MM.1S (cell line): ENCODE data around the gene ANKRD29.

Experiments
- CTCF ChIP-seq: fragments of 300-600 bp; sonication (generic); IDR thresholded peaks from 2 replicates; pipeline ENCODE4 v1.5.1; 2016; ENCODE audit warnings: antibody characterized with exemption, low read length, mixed read lengths
- EZH2 ChIP-seq: fragments of 300-600 bp; sonication (generic); optimal IDR thresholded peaks from 2 replicates; pipeline ENCODE3; 2017; ENCODE audit warnings: low read depth, mild to moderate bottlenecking, antibody characterized with exemption, low read length, mixed read lengths

GRCh38 chr18:23616258-23616657, 46.5 kb downstream of the ANKRD29 start:
- TF ChIP-seq EZH2 (no peak), CTCF (no peak)
